ENCODE measurements around the gene NOTCH1. TPM values are rescaled to one million over a fixed set of nuclear protein-coding genes. Genes with fewer than 3 reads are reported as not detected.

The NOTCH1 gene
- total and polyA plus RNA-seq, 2 of the 4 experiments (the other 2 are of a cell fraction) = 1.8 to 6.0 TPM

DNA sequence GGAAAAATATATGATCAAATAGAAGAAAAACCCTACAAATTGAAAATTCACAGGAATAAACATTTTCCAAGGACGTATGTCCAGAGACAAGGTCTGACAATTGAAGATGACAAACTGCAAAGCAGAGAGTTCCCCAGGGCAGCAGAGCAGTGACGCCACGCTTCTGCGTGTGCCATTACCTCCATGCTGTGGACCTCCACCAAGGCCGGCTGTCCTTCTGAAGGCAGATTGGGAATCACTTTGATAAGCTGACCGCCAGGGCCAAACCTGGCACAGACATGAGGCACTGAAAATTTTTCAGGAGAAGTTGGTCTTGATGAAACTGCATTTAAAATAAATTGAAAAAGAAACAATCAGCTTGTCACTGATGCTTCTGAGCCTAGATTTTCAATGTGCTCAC, 81.6 kb downstream of the NOTCH1 start:
- no peaks in the 10 kb centered on the region for H3K9me1 ChIP-seq (ENCODE audit: insufficient read depth, low read length)
- no peak for TF ChIP-seq FOS (IDR thresholded peaks at IDR 0.05; ENCODE audit: low read depth, low read length)
- TF ChIP-seq MAFK (IDR thresholded peaks at IDR 0.05; ENCODE audit: low read depth, low read length) = no peak
- no peak for TF ChIP-seq CHD1 (IDR thresholded peaks at IDR 0.05; ENCODE audit: low read depth, low read length)
- TF ChIP-seq, protein P1, sequence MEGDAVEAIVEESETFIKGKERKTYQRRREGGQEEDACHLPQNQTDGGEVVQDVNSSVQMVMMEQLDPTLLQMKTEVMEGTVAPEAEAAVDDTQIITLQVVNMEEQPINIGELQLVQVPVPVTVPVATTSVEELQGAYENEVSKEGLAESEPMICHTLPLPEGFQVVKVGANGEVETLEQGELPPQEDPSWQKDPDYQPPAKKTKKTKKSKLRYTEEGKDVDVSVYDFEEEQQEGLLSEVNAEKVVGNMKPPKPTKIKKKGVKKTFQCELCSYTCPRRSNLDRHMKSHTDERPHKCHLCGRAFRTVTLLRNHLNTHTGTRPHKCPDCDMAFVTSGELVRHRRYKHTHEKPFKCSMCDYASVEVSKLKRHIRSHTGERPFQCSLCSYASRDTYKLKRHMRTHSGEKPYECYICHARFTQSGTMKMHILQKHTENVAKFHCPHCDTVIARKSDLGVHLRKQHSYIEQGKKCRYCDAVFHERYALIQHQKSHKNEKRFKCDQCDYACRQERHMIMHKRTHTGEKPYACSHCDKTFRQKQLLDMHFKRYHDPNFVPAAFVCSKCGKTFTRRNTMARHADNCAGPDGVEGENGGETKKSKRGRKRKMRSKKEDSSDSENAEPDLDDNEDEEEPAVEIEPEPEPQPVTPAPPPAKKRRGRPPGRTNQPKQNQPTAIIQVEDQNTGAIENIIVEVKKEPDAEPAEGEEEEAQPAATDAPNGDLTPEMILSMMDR (conservative IDR thresholded peaks at IDR 0.05; ENCODE audit: low read depth, low read length) = no peak
- TF ChIP-seq RAD21 (IDR thresholded peaks at IDR 0.05; ENCODE audit: low read length) = no peak
- TF ChIP-seq RFX5 (IDR thresholded peaks at IDR 0.05; ENCODE audit: low read depth, low read length) = no peak
- TF ChIP-seq NFE2L2 (IDR thresholded peaks at IDR 0.05; ENCODE audit: low read depth, low read length) = no peak
- TF ChIP-seq RCOR1 (IDR thresholded peaks at IDR 0.05; ENCODE audit: insufficient replicate concordance, low read length) = no peak
- no peak for TF ChIP-seq CEBPB (IDR thresholded peaks at IDR 0.05; ENCODE audit: low read depth, low read length)
- TF ChIP-seq, protein P2, sequence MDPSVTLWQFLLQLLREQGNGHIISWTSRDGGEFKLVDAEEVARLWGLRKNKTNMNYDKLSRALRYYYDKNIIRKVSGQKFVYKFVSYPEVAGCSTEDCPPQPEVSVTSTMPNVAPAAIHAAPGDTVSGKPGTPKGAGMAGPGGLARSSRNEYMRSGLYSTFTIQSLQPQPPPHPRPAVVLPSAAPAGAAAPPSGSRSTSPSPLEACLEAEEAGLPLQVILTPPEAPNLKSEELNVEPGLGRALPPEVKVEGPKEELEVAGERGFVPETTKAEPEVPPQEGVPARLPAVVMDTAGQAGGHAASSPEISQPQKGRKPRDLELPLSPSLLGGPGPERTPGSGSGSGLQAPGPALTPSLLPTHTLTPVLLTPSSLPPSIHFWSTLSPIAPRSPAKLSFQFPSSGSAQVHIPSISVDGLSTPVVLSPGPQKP (IDR thresholded peaks at IDR 0.05; ENCODE audit: borderline replicate concordance, low read depth, low read length) = no peak
- no peak for TF ChIP-seq SMC3 (IDR thresholded peaks at IDR 0.05; ENCODE audit: low read depth, low read length)
- TF ChIP-seq MAZ (IDR thresholded peaks at IDR 0.05; ENCODE audit: borderline replicate concordance, low read depth, low read length) = no peak
- ChIA-PET POLR2A (ENCODE audit: unreplicated experiment) (no interaction called here), CTCF (no interaction called here)
- no peak overlapping the region for H2BK120ac ChIP-seq (ENCODE audit: low read depth, low read length)
- H4K5ac ChIP-seq (ENCODE audit: low read depth, low read length) = no peak overlapping the region
- H3K4me1 ChIP-seq (ENCODE audit: control insufficient read depth, insufficient read depth, low read length) = no peaks in the 10 kb centered on the region
- H3K14ac ChIP-seq (replicated peaks; ENCODE audit: low read depth, low read length) = no peak overlapping the region
- no peak overlapping the region for H2BK5ac ChIP-seq (ENCODE audit: low read depth, low read length, poor library complexity, severe bottlenecking)
- DNase-seq = no peak
- no peak overlapping the region for H3K27ac ChIP-seq (ENCODE audit: insufficient read depth, low read length)
- no peaks in the 10 kb centered on the region for H3K9me3 ChIP-seq (ENCODE audit: control insufficient read depth, insufficient read depth, low read length)
- in situ Hi-C loops (cut with MboI; ENCODE audit: low sequenced_read_pairs) (no loop called here), intact Hi-C loops (cut with micrococcal nuclease) (no loop called here), dilution Hi-C loops (cut with HindIII; ENCODE audit: low sequenced_read_pairs, unreplicated experiment) (no loop called here)
- no peak for ATAC-seq (ENCODE audit: low read depth)
- H3K4me3 ChIP-seq (ENCODE audit: insufficient read depth, low read depth, low read length) = no peak overlapping the region
- no peak overlapping the region for H3K23ac ChIP-seq (ENCODE audit: low read depth, low read length)
- peaks cover 81% of the 10 kb centered on the region for H3K36me3 ChIP-seq (ENCODE audit: control insufficient read depth, insufficient read depth, low read length)
- no peak overlapping the region for H3K4me2 ChIP-seq (ENCODE audit: low read depth, low read length)
- no TSS peak for BruUV-seq (replicated peaks)
- H3K18ac ChIP-seq (ENCODE audit: low read depth, low read length) = no peak overlapping the region
- H2BK15ac ChIP-seq (ENCODE audit: low read depth, low read length) = no peak overlapping the region
- no peak overlapping the region for H4K91ac ChIP-seq (ENCODE audit: insufficient read depth, low read depth, low read length)
- no peak overlapping the region for H3K56ac ChIP-seq (ENCODE audit: extremely low read depth, insufficient read depth, low read length)
- no peak overlapping the region for H2BK20ac ChIP-seq (ENCODE audit: low read depth, low read length)
- H2AFZ ChIP-seq (replicated peaks; ENCODE audit: low read length, poor library complexity) = no peak overlapping the region
- H2AK9ac ChIP-seq (replicated peaks; ENCODE audit: low read depth, low read length, poor library complexity) = no peak overlapping the region
- no peak overlapping the region for H4K8ac ChIP-seq (ENCODE audit: low read depth in 2 of 2, low read length in 2 of 2)
- H4K20me1 ChIP-seq (ENCODE audit: insufficient read depth, low read length) = peaks cover 57% of the 10 kb centered on the region
- H3K27me3 ChIP-seq (ENCODE audit: control insufficient read depth, insufficient read depth, low read length) = no peaks in the 10 kb centered on the region
- WGBS, 2 experiments (ENCODE audit: extremely low coverage in 2 of 2, insufficient read length in 1 of 2) = 90% methylated on average over 4 of the region's 6 CpGs; no CpG with 5 or more reads in 1 of the 2 experiments
- peaks cover 26 to 47% of the 10 kb centered on the region in 2 experiments for H3K79me1 ChIP-seq (ENCODE audit: low read depth in 1 of 2, low read length in 2 of 2)
- H3K4ac ChIP-seq (ENCODE audit: low read depth, low read length) = no peak overlapping the region
- H2AK5ac ChIP-seq (ENCODE audit: low read depth, low read length) = no peak overlapping the region
- H3K9ac ChIP-seq (ENCODE audit: low read depth, low read length) = no peak overlapping the region

Measured in IMR-90 (cell line).